Fibroblast of lung (primary cell): ENCODE data around the gene FNDC11. TPM values are rescaled to one million over a fixed set of nuclear protein-coding genes. Genes with fewer than 3 reads are reported as not detected.
A peak's percentile ranks its signal among the peaks of the same experiment; 100 is the strongest.

ENCODE experiments used
- DNase-seq, 2 donors: peaks; one replicate each; pipeline versions ENCODE4 v3.0.0 to v3.0.0-alpha.2; 2010; ENCODE audit warnings: low read depth in 2 of 2
- H2AFZ ChIP-seq: 2 replicates; pipeline ENCODE4 v1.5.1; 2012; ENCODE audit warnings: low read length, control low read depth, inconsistent platforms
- H3K27ac ChIP-seq: 2 replicates; pipeline ENCODE4 v1.5.1; 2011; ENCODE audit warnings: low read length, control low read depth; ENCODE audit not compliant: insufficient read depth
- H3K27me3 ChIP-seq: 2 replicates; pipeline ENCODE4 v1.5.1; 2011; ENCODE audit warnings: mild to moderate bottlenecking, low read length; ENCODE audit not compliant: control insufficient read depth, insufficient read depth
- H3K36me3 ChIP-seq: 2 replicates; pipeline ENCODE4 v1.5.1; 2011; ENCODE audit warnings: low read length; ENCODE audit not compliant: control insufficient read depth, insufficient read depth
- H3K4me1 ChIP-seq: 2 replicates; pipeline ENCODE4 v1.5.1; 2011; ENCODE audit warnings: low read length; ENCODE audit not compliant: control insufficient read depth, insufficient read depth; ENCODE audit errors: extremely low read depth
- H3K4me2 ChIP-seq: 2 replicates; pipeline ENCODE4 v1.5.1; 2011; ENCODE audit warnings: low read length, control low read depth; ENCODE audit not compliant: insufficient read depth; ENCODE audit errors: extremely low read depth
- H3K4me3 ChIP-seq, 4 experiments: fragments of 200-600 bp in 1 of 4; sonication (generic) in 1 of 4; replicated peaks in 1 of 4; 2 replicates each; pipeline ENCODE4 v1.5.1; 2011 to 2016; ENCODE audit warnings: low read length in 4 of 4, low read depth in 3 of 4, mild to moderate bottlenecking in 3 of 4, control low read depth in 2 of 4, inconsistent platforms in 1 of 4, mixed read lengths in 1 of 4; ENCODE audit not compliant: insufficient read depth in 1 of 4; ENCODE audit errors: control extremely low read depth in 1 of 4
- H3K79me2 ChIP-seq: 2 replicates; pipeline ENCODE4 v1.5.1; 2012; ENCODE audit warnings: mild to moderate bottlenecking, low read length, inconsistent platforms; ENCODE audit not compliant: control insufficient read depth, insufficient read depth
- H3K9ac ChIP-seq: 2 replicates; pipeline ENCODE4 v1.5.1; 2011; ENCODE audit warnings: mild to moderate bottlenecking, low read length, control low read depth; ENCODE audit not compliant: insufficient read depth
- H3K9me3 ChIP-seq: 2 replicates; pipeline ENCODE4 v1.5.1; 2012; ENCODE audit warnings: low read depth, low read length; ENCODE audit not compliant: control insufficient read depth, insufficient read depth
- H4K20me1 ChIP-seq: 2 replicates; pipeline ENCODE4 v1.5.1; 2011; ENCODE audit warnings: low read length; ENCODE audit not compliant: control insufficient read depth, insufficient read depth; ENCODE audit errors: extremely low read depth
- EZH2 ChIP-seq: IDR thresholded peaks from 2 replicates; pipeline ENCODE4 v1.5.1; 2012; ENCODE audit warnings: low read length, control low read depth, mild to moderate bottlenecking; ENCODE audit errors: missing control alignments
- polyA plus RNA-seq, 2 donors: library from polyadenylated mRNA; depleted of rRNA in 1 of 2; stranded (reverse) in 1 of 2; unstranded in 1 of 2; fragments of >200 nt; gene quantifications; 2 replicates each; pipeline ENCODE4 v1.2.1, GENCODE V29; 2011 to 2012; ENCODE audit warnings: missing spikeins in 1 of 2
- total RNA-seq: library from RNA; depleted of rRNA; stranded (reverse); fragments of >200 nt; gene quantifications from 2 replicates; pipeline ENCODE4 v1.2.1, GENCODE V29; 2014
- TF ChIP-seq, protein P1 (sequence below), 2 donors: IDR thresholded peaks in 1 of 2; conservative IDR thresholded peaks in 1 of 2; 1 replicate in 1 of 2; 2 replicates in 1 of 2; pipeline ENCODE4 v1.5.1; 2011 to 2012; ENCODE audit warnings: low read length in 2 of 2, control low read depth in 1 of 2, inconsistent platforms in 1 of 2, low read depth in 1 of 2, mild to moderate bottlenecking in 1 of 2

The FNDC11 gene
- total and polyA plus RNA-seq, 2 donors (not counting 1 experiment from before 2014, with no cell fraction given), result 0.22 to 1.7 TPM

- no peak overlapping the region for H3K27ac ChIP-seq
- DNase-seq, result no peak
- H3K36me3 ChIP-seq, result peaks cover 21% of the 10 kb centered on the region
- TF ChIP-seq EZH2, result no peak
- TF ChIP-seq, protein P1, sequence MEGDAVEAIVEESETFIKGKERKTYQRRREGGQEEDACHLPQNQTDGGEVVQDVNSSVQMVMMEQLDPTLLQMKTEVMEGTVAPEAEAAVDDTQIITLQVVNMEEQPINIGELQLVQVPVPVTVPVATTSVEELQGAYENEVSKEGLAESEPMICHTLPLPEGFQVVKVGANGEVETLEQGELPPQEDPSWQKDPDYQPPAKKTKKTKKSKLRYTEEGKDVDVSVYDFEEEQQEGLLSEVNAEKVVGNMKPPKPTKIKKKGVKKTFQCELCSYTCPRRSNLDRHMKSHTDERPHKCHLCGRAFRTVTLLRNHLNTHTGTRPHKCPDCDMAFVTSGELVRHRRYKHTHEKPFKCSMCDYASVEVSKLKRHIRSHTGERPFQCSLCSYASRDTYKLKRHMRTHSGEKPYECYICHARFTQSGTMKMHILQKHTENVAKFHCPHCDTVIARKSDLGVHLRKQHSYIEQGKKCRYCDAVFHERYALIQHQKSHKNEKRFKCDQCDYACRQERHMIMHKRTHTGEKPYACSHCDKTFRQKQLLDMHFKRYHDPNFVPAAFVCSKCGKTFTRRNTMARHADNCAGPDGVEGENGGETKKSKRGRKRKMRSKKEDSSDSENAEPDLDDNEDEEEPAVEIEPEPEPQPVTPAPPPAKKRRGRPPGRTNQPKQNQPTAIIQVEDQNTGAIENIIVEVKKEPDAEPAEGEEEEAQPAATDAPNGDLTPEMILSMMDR (conservative IDR thresholded peaks at IDR 0.05 in 1 of 2, IDR thresholded peaks at IDR 0.05 in 1 of 2; ENCODE audit: low read depth in 1 of 2, low read length in 2 of 2), result no peak
- no peaks in the 10 kb centered on the region for H4K20me1 ChIP-seq
- peaks cover 8% of the 10 kb centered on the region for H3K4me1 ChIP-seq
- H3K9me3 ChIP-seq, result no peaks in the 10 kb centered on the region
- H3K9ac ChIP-seq, result no peak overlapping the region
- H3K4me3 ChIP-seq, result no peak overlapping the region
- H3K79me2 ChIP-seq, result no peaks in the 10 kb centered on the region
- H2AFZ ChIP-seq, result no peak overlapping the region
- no peaks in the 10 kb centered on the region for H3K27me3 ChIP-seq
- H3K4me2 ChIP-seq, result no peak overlapping the region
Observed at GRCh38 chr20:63592661-63593060, 38.7 kb downstream of the FNDC11 start.

DNA sequence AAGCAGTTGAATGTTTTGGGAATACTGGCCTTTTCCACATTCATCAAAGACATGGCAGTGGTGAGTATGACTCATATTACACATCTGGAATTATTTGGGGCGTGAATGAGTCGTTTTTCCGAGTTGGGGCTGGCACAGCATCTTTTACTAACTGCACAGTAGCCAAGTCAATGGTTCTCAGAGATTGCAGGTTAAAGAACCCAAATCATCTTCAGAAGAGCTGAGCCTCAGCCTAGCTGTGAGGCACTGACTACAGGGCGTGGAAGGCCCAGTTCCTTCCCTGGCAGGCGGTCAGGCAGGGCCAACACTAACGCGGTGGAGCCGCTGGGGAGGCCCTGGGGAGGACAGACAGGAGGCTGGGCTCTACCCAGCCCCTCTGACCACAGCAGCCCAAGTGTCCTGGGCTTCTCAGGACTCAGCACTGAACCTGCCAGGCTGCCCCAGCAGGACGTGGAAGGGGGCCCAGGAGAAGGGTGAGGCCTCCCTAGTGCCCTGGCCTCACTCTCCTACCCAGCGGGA, 40.1 kb downstream of the FNDC11 start:
- Histone ChIP-seq H3K4me2 (peak overlapping the region; percentile 8), H3K4me1 (peaks cover 8% of the 10 kb centered on the region), H3K9me3 (no peaks in the 10 kb centered on the region), H3K79me2 (no peaks in the 10 kb centered on the region), H3K36me3 (peaks cover 22% of the 10 kb centered on the region), H3K27me3 (no peaks in the 10 kb centered on the region), H2AFZ (no peak overlapping the region), H3K27ac (peak overlapping the region; percentile 72), H4K20me1 (no peaks in the 10 kb centered on the region), H3K4me3 (no peak overlapping the region), H3K9ac (peak overlapping the region; percentile 30)
- peak; percentile 69 to 85 for DNase-seq
- no peak for TF ChIP-seq EZH2
- TF ChIP-seq, protein P1 (conservative IDR thresholded peaks at IDR 0.05 in 1 of 2, IDR thresholded peaks at IDR 0.05 in 1 of 2; ENCODE audit: low read depth in 1 of 2, low read length in 2 of 2), result no peak

- no peak for TF ChIP-seq EZH2
- TF ChIP-seq, protein P1 (conservative IDR thresholded peaks at IDR 0.05 in 1 of 2, IDR thresholded peaks at IDR 0.05 in 1 of 2; ENCODE audit: low read depth in 1 of 2, low read length in 2 of 2), result no peak
- Histone ChIP-seq H3K27ac (no peak overlapping the region), H2AFZ (no peak overlapping the region), H3K4me3 (no peak overlapping the region), H3K4me1 (peaks cover 8% of the 10 kb centered on the region), H3K4me2 (no peak overlapping the region), H4K20me1 (no peaks in the 10 kb centered on the region), H3K79me2 (no peaks in the 10 kb centered on the region), H3K36me3 (peaks cover 21% of the 10 kb centered on the region), H3K9ac (no peak overlapping the region), H3K27me3 (no peaks in the 10 kb centered on the region), H3K9me3 (no peaks in the 10 kb centered on the region)
- no peak for DNase-seq
Observed at GRCh38 chr20:63595416-63596127, 41.6 kb downstream of the FNDC11 start.
